ENCODE results near the gene ZNF655. TPM values are rescaled to one million over a fixed set of nuclear protein-coding genes. Genes with fewer than 3 reads are reported as not detected.
A peak's percentile ranks its signal among the peaks of the same experiment; 100 is the strongest.

Gene ZNF655
- total RNA-seq, 2 donors from 2014 or later, result 36.2 to 41.9 TPM

DNA sequence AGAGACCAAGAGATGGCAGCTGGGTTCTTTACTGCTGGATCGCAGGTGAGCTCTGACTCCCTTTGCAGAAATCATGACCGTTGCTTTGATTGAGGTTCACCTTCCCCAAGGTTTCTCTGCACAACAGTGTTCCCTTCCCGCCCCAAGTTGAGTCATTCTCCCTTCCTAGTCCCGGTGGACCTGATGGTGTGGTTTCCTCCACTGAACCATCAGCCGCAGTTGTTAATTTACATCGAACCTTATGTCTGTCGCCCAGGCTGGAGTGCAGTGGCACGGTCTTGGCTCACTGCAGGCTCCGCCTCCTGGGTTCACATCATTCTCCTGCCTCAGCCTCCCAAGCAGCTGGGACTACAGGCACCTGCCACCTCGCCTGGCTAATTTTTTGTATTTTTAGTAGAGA is 64.2 kb downstream of the ZNF655 start:
- DNase-seq (ENCODE audit: low spot score), result peak; percentile 2
- TF ChIP-seq, protein P1, sequence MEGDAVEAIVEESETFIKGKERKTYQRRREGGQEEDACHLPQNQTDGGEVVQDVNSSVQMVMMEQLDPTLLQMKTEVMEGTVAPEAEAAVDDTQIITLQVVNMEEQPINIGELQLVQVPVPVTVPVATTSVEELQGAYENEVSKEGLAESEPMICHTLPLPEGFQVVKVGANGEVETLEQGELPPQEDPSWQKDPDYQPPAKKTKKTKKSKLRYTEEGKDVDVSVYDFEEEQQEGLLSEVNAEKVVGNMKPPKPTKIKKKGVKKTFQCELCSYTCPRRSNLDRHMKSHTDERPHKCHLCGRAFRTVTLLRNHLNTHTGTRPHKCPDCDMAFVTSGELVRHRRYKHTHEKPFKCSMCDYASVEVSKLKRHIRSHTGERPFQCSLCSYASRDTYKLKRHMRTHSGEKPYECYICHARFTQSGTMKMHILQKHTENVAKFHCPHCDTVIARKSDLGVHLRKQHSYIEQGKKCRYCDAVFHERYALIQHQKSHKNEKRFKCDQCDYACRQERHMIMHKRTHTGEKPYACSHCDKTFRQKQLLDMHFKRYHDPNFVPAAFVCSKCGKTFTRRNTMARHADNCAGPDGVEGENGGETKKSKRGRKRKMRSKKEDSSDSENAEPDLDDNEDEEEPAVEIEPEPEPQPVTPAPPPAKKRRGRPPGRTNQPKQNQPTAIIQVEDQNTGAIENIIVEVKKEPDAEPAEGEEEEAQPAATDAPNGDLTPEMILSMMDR (IDR thresholded peaks at IDR 0.05), result no peak
- Histone ChIP-seq H3K27me3 (no peaks in the 10 kb centered on the region), H3K36me3 (peaks cover 91% of the 10 kb centered on the region), H3K27ac (no peak overlapping the region), H3K4me3 (no peak overlapping the region), H3K9me3 (no peaks in the 10 kb centered on the region), H3K4me1 (peaks cover 0 to 8% of the 10 kb centered on the region in 2 donors)

DNA sequence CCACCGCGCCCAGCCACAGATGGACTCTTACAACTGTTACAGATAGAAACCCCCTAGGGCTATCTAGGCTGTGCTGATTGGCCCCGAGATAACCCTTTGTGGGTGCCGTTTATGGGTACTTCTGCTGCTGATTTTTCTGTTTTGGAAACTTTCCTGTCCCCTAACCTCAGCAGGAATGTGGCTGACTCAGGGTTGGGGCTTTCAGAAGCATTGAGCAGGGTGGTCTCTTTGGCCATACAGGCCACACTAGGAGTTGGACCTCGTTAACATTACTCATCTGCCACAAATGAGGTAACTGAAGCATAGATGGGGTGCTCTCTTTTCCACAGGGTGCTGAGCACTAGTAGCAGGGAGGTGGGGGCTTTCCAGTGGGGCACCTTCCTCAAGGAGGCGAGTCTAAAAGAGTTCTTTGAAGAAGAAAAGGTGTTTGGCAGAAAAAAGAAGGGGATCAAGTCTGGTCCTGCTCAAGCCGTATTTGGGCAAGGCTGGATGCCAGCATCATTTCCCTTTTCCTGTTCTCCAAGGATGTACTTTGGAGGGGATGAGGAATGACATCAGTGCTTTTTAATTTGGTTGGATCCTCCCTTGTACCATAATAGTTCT is 64.8 kb downstream of the ZNF655 start:
- DNase-seq (ENCODE audit: low spot score), result peak; percentile 38
- H3K36me3 ChIP-seq, result peaks cover 97% of the 10 kb centered on the region
- no peaks in the 10 kb centered on the region for H3K9me3 ChIP-seq
- no peaks in the 10 kb centered on the region for H3K27me3 ChIP-seq
- TF ChIP-seq, protein P1 (IDR thresholded peaks at IDR 0.05), result no peak
- H3K4me1 ChIP-seq, result peaks cover 0 to 2% of the 10 kb centered on the region in 2 donors
- no peak overlapping the region for H3K27ac ChIP-seq
- no peak overlapping the region for H3K4me3 ChIP-seq

DNA sequence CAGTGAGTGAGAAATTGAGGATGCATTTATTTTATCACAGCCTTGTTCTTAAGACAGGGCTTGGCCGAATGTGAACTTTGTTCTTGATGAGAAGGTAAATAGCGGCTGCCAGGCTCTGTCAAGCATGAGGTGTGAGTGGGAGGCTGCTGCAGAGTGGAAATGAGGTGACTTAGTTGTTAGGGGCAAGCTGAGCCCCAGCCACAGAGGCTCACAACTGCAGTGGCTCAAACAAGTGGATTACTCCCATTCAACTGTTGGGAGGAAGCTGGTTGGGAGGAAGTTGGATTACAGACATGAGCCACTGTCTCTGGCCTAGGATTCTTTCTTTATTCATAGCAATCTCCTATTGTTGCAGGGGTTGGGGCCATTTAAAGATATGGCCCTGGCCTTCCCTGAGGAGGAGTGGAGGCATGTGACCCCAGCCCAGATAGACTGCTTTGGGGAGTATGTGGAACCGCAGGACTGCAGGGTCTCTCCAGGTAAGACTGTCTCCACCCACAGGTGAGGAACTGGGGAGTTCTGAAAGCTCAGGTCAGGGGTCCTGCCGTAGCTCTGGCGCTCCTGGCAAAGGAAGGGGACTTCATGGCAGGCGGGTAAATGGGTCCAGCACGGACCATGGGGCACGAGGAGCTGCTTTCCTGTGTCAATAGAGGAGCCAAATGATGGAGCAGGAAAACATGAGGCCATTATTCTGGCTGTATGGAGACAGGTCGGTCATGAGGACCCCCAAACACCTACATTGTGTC is 65.4 kb downstream of the ZNF655 start:
- Histone ChIP-seq H3K9me3 (no peaks in the 10 kb centered on the region), H3K36me3 (peaks cover 100% of the 10 kb centered on the region)
- TF ChIP-seq, protein P1 (IDR thresholded peaks at IDR 0.05), result no peak

DNA sequence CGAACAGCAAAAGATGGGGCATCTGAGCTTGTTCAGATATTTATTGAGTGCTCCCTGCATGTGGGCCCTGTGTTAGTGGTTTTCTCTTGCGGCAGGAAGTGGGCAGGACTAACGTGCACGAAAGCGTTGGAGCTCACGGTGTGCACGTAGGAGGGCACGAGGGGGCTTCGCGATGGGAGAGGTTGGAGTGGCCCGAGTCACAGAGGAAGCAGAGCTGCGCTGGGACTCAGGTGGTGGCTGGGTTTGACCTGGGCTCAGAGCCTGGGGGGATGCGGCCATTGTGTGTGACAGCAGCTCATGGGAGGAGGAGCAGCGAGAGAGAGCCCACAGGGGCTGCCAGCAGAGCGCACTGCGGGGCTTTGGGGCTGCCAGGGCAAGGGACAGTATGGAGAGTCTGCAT is 66.0 kb downstream of the ZNF655 start:
- TF ChIP-seq, protein P1 (IDR thresholded peaks at IDR 0.05), result no peak
- DNase-seq (ENCODE audit: low spot score), result peak; percentile 28
- Histone ChIP-seq H3K4me3 (no peak overlapping the region), H3K27ac (no peak overlapping the region), H3K36me3 (peaks cover 100% of the 10 kb centered on the region), H3K4me1 (no peaks in the 10 kb centered on the region), H3K9me3 (no peaks in the 10 kb centered on the region), H3K27me3 (no peaks in the 10 kb centered on the region)

More for the DNA sequence above, 65.4 kb downstream of the ZNF655 start:
- Histone ChIP-seq H3K4me1 (no peaks in the 10 kb centered on the region), H3K27me3 (no peaks in the 10 kb centered on the region), H3K4me3 (no peak overlapping the region), H3K27ac (no peak overlapping the region)
- DNase-seq (ENCODE audit: low spot score), result peak; percentile 11

DNA sequence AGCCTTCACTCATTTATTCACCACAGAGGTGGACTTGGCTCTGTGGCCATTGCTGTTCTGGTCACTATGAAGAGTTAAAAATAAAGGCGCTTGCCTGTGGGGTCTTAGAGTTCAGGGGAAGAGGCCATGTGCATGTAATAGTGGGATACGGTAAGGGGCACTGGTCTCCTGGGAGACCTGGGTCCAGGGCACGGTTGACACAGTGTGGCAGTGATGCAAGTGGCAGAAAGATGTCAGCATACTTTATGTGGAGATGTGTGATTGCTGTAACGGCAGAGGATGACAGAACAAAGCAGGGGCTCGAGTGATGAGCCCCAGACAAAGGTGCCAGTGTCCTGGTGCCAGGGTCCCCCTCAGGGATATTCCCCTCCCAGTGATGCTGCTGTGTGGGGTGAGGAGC is 66.9 kb downstream of the ZNF655 start:
- TF ChIP-seq, protein P1 (IDR thresholded peaks at IDR 0.05), result no peak
- no peaks in the 10 kb centered on the region for H3K9me3 ChIP-seq
- H3K4me1 ChIP-seq, result no peaks in the 10 kb centered on the region
- H3K27ac ChIP-seq, result no peak overlapping the region
- no peaks in the 10 kb centered on the region for H3K27me3 ChIP-seq
- peaks cover 100% of the 10 kb centered on the region for H3K36me3 ChIP-seq
- no peak overlapping the region for H3K4me3 ChIP-seq
- peak; percentile 7 for DNase-seq (ENCODE audit: low spot score)
